ENCODE data around the gene TRIM38. TPM values are rescaled to one million over a fixed set of nuclear protein-coding genes. Genes with fewer than 3 reads are reported as not detected.
A peak's percentile ranks its signal among the peaks of the same experiment; 100 is the strongest.

TRIM38 gene
- total RNA-seq, 1 donor from 2014 or later, result 6.8 TPM

DNA sequence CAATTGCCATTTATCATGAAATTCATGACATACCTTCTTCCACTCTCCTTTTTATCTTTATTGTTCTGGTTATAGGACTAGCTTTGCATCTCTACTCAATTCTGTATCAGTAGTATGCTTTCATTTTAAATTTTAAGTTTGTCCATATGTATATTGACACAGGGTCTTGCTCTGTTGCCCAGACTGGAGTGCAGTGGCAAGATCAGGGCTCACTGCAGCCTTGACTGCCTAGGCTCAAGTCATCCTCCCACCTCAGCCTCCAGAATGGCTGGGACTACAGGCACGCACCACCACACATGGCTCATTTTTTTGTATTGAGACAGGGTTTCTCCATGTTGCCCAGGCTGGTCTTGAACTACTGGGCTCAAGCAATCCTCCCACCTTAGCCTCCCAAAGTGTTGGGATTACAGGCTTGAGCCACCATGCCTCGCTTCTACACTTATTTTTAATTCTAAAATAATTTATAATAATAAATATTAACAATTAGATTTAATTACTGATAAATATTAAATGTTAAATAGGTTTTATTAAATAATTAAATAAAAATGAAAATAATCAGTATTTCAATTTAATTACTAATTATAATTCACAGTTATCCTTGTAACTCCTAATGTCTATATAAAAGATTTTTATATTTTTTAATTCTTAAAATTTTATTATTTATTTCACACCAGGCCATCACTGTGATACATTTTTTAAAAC, 27.7 kb downstream of the TRIM38 start:
- H3K27ac ChIP-seq (ENCODE audit: low read depth, low read length), result no peak overlapping the region
- no peaks in the 10 kb centered on the region for H3K36me3 ChIP-seq (ENCODE audit: insufficient read depth, low read length)
- no peak for TF ChIP-seq EZH2 (IDR thresholded peaks at IDR 0.05; ENCODE audit: insufficient read depth, low read length)
- TF ChIP-seq, protein P1, sequence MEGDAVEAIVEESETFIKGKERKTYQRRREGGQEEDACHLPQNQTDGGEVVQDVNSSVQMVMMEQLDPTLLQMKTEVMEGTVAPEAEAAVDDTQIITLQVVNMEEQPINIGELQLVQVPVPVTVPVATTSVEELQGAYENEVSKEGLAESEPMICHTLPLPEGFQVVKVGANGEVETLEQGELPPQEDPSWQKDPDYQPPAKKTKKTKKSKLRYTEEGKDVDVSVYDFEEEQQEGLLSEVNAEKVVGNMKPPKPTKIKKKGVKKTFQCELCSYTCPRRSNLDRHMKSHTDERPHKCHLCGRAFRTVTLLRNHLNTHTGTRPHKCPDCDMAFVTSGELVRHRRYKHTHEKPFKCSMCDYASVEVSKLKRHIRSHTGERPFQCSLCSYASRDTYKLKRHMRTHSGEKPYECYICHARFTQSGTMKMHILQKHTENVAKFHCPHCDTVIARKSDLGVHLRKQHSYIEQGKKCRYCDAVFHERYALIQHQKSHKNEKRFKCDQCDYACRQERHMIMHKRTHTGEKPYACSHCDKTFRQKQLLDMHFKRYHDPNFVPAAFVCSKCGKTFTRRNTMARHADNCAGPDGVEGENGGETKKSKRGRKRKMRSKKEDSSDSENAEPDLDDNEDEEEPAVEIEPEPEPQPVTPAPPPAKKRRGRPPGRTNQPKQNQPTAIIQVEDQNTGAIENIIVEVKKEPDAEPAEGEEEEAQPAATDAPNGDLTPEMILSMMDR (IDR thresholded peaks at IDR 0.05; ENCODE audit: insufficient read depth, low read depth, low read length), result no peak
- H3K27me3 ChIP-seq (ENCODE audit: insufficient read depth, low read length), result no peaks in the 10 kb centered on the region
- no peaks in the 10 kb centered on the region for H4K20me1 ChIP-seq (ENCODE audit: insufficient read depth, low read length)
- FAIRE-seq (no peak), DNase-seq (ENCODE audit: low read depth) (no peak)
- no peak overlapping the region for H3K4me2 ChIP-seq (ENCODE audit: low read length)
- no peak overlapping the region for H3K4me3 ChIP-seq (ENCODE audit: insufficient read depth, low read depth, low read length)
- Mint-ChIP-seq H3K4me1 (ENCODE audit: low read depth, unreplicated experiment) (no peaks in the 10 kb centered on the region), H3K9me3 (ENCODE audit: unreplicated experiment) (no peaks in the 10 kb centered on the region), H3K4me3 (ENCODE audit: unreplicated experiment) (no peak overlapping the region), H3K27ac (ENCODE audit: unreplicated experiment) (no peak overlapping the region), H3K27me3 (ENCODE audit: low read depth, unreplicated experiment) (no peaks in the 10 kb centered on the region), H3K36me3 (ENCODE audit: low read depth, unreplicated experiment) (peaks cover 2% of the 10 kb centered on the region)
- no peaks in the 10 kb centered on the region for H3K79me2 ChIP-seq (ENCODE audit: insufficient read depth, low read length)
- no peaks in the 10 kb centered on the region for H3K9me3 ChIP-seq (ENCODE audit: insufficient read depth, low read depth, low read length)
- no peak overlapping the region for H3K9ac ChIP-seq (ENCODE audit: low read length)
- no peak overlapping the region for H2AFZ ChIP-seq (ENCODE audit: low read depth, low read length)
- H3K4me1 ChIP-seq (ENCODE audit: insufficient read depth, low read length), result peaks cover 5% of the 10 kb centered on the region

DNA sequence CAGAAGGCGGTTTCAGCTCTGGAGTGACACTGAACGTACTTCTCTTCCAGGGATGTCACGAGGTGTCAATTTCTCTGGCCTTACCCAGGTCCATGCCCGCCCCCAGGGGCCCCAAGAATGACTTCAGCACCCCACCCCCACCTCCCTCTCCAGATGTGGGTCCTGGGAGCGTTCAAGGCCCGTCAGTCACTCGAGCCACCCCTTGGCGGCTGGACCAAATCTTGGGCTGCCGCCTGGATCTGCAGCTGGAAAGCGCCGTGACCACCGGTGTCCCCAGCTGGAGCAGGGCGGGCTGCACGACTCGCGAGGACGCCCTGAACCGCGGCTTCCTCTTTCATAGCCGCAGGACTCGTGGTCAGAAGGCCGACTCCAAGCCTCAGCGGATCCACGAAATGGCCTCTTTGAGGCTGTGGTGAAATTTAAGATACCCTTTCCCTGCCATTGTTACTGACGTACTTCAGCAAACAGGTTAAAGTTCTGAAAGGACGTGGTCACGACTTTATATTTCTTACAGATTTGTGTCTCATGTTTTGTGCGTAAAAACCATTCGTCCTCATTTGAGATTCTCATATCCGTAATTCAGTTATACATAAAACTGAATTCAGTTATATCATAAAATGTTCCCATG, 29.3 kb downstream of the TRIM38 start:
- Mint-ChIP-seq H3K36me3 (ENCODE audit: low read depth, unreplicated experiment) (peaks cover 2% of the 10 kb centered on the region), H3K4me3 (ENCODE audit: unreplicated experiment) (peak overlapping the region; percentile 82), H3K4me1 (ENCODE audit: low read depth, unreplicated experiment) (peaks cover 3% of the 10 kb centered on the region), H3K9me3 (ENCODE audit: unreplicated experiment) (no peaks in the 10 kb centered on the region), H3K27me3 (ENCODE audit: low read depth, unreplicated experiment) (no peaks in the 10 kb centered on the region), H3K27ac (ENCODE audit: unreplicated experiment) (peak overlapping the region; percentile 59)
- Histone ChIP-seq H3K4me3 (ENCODE audit: insufficient read depth, low read depth, low read length) (peak overlapping the region; percentile 71), H3K9me3 (ENCODE audit: insufficient read depth, low read depth, low read length) (no peaks in the 10 kb centered on the region), H4K20me1 (ENCODE audit: insufficient read depth, low read length) (no peaks in the 10 kb centered on the region), H3K36me3 (ENCODE audit: insufficient read depth, low read length) (no peaks in the 10 kb centered on the region), H3K4me1 (ENCODE audit: insufficient read depth, low read length) (peaks cover 5% of the 10 kb centered on the region), H3K27me3 (ENCODE audit: insufficient read depth, low read length) (no peaks in the 10 kb centered on the region), H2AFZ (ENCODE audit: low read depth, low read length) (peak overlapping the region; percentile 80), H3K27ac (ENCODE audit: low read depth, low read length) (peak overlapping the region; percentile 76), H3K79me2 (ENCODE audit: insufficient read depth, low read length) (no peaks in the 10 kb centered on the region), H3K4me2 (ENCODE audit: low read length) (peak overlapping the region; percentile 92), H3K9ac (ENCODE audit: low read length) (peak overlapping the region; percentile 90)
- TF ChIP-seq, protein P1 (IDR thresholded peaks at IDR 0.05; ENCODE audit: insufficient read depth, low read depth, low read length), result no peak
- TF ChIP-seq EZH2 (IDR thresholded peaks at IDR 0.05; ENCODE audit: insufficient read depth, low read length), result no peak
- DNase-seq (ENCODE audit: low read depth) (peak; percentile 37), FAIRE-seq (peak; percentile 9)

All from astrocyte (in vitro differentiated cells and primary cell).